GM19025 (cell line): Measurements from ENCODE around the gene APOD.
"Not testable (repeated sequence)": the region's sequence is repeated elsewhere in the genome, so short reads cannot be mapped to it uniquely, and the experiment has no call there.

Source experiments
- ATAC-seq: cut with Tn5 transposase; IDR thresholded peaks from one replicate; pipeline ENCODE4 v1.9.1; 2021; ENCODE audit warnings: mild to moderate bottlenecking, low read depth, moderate library complexity; ENCODE audit not compliant: unreplicated experiment

Gene APOD

DNA sequence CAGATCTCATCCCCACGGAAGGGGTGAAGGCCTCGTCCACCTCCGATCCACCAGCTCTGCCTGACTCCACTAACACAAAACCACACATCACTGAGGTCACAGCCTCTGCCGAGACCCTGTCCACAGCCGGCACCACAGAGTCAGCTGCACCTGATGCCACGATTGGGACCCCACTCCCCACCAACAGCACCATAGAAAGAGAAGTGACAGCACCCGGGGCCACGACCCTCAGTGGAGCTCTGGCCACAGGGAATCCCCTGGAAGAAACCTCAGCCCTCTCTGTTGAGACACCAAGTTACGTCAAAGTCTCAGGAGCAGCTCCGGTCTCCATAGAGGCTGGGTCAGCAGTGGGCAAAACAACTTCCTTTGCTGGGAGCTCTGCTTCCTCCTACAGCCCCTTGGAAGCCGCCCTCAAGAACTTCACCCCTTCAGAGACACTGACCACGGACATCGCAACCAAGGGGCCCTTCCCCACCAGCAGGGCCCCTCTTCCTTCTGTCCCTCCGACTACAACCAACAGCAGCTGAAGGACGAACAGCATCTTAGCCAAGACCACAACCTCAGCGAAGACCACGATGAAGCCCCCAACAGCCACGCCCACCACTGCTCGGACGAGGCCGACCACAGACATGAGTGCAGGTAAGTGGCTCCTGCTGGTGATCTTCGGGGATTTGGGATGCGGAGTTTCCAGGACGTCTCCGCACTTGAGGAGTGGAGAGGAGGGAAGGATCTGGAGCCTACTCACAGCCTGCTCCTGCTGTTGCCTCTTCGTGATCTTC is 36.0 kb upstream of the APOD start:
- ATAC-seq, result not testable (repeated sequence)

DNA sequence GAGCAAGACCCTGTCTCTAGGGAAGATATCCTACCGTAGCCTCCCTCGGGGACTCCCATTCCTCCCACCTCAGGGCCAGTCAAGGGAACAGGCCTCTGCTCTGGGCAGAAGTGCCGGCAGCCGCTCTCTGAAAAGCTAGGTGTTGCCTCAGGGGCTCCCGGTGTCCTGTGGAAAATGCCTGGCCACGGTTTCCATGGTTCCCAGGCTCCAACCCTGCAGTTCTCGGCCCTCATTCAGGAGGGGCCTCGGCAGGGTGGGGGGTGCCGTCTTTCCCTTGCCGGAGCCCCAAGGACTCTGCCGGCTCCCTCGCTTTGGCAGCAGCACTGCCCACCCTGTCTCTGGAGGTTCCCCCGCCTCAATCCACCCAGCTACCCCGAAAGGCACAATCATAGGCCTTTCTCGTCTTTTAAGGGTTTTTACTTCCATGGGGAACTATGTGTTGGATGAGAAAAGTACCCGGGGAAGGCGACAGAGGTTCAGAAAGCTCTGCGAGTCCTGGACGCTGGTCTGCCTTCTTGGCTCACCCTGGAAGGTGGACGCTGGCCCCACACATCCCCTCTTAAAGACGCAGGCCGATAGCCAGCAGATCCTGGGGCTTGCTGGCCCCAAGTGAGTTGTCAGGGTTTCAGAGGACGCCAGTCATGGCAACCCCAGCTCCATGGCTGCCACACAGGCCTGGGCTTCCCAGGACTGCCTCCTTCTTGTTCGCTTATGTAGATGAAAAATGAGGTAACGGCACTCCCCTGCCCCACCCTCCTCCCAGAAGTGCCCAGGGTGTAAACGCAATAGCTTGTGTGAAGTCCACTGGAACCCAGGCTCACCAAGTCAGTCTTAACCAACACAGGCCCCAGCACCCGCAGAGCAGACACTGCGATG is 34.3 kb upstream of the APOD start:
- ATAC-seq, result not testable (repeated sequence)

DNA sequence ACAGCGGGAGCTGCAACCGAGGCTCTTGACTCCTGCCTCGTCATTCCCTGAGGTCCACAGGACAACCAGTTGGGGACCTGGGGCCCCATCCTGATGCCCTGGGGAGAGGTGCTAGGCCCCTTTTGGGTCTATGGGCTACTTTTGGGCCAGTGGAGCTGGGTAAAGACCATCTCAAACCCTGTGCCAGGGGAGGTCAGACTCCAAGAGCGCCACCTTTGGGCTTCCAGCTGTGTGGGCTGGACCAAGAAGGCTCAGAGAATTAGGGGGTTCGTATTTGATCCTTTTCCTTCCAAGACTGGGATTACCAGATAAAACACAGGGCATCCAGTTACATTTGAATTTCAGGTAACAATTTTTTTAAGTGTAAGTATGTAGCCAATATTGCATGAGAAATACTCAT is 33.4 kb upstream of the APOD start:
- ATAC-seq, result not testable (repeated sequence)

- ATAC-seq, result no peak
These were observed 32.9 kb upstream of the APOD start for GRCh38 chr3:195616681-195617080.

- ATAC-seq, result not testable (repeated sequence)
These were observed 32.3 kb upstream of the APOD start for GRCh38 chr3:195615952-195616537.

DNA sequence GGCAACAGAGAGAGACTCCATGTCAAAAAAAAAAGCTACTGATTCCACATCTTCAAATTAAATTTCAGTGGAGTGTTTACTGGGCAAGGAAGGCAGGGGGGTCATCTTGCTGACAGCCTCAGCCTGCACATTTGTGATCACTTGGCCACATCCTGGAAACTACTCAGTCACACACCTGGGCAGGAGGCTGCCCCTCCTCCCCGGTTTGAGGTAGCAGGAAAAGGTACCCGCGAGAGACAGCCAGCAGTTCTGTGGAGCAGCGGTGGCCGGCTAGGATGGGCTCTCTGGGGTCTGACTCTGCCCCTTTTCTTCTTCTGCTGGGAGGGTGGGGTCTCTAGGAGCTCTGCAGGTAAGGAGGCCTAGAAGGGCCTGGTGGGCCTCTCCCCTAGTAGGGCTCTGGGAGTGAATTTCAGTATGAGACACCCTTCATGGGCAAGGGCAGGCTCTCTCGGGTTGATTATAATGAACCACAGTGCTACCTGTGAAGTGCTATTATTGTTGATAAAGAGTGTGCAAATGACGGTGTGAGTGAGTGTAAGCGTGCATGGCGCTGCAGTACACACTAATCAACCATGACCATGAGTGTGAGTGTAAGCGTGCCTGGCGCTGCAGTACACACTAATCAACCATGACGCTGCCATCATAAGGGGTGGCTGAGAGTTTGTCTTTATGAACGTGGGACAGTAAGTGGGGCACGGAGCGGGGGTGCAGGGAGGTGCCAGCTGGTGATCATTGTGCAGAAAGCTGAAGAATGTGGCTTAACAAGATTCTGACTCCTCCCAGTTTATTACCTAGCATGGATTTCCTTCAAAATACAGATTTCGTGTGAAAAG is 31.1 kb upstream of the APOD start:
- not testable (repeated sequence) for ATAC-seq

DNA sequence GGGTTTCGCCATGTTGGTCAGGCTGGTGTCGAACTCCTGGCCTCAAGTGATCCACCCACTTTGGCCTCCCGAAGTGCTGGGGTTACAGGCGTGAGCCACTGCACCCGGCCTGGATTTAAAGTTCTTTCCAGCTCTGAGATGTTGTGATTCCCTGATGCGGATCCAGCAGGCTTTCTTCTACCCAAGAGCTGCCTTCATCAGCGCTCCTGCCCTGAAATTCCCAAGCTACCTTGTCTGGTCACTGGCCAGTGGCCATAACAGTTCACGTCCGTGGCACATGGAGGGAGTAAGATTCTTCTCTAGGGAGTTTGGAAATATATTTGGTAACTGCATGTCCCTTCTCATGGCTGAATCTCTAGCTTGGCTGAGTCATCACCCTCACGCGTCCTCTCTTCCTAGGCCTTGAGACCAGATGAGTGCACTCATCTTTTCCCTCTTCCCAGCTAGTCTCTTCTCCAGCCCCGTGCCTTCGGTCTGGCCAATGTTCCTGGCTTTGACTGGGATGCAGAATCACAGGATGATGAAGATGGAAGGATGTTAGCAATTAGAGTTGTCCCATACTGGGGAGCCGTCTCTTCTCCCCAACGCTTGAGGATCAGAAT is 29.8 kb upstream of the APOD start:
- no peak for ATAC-seq

DNA sequence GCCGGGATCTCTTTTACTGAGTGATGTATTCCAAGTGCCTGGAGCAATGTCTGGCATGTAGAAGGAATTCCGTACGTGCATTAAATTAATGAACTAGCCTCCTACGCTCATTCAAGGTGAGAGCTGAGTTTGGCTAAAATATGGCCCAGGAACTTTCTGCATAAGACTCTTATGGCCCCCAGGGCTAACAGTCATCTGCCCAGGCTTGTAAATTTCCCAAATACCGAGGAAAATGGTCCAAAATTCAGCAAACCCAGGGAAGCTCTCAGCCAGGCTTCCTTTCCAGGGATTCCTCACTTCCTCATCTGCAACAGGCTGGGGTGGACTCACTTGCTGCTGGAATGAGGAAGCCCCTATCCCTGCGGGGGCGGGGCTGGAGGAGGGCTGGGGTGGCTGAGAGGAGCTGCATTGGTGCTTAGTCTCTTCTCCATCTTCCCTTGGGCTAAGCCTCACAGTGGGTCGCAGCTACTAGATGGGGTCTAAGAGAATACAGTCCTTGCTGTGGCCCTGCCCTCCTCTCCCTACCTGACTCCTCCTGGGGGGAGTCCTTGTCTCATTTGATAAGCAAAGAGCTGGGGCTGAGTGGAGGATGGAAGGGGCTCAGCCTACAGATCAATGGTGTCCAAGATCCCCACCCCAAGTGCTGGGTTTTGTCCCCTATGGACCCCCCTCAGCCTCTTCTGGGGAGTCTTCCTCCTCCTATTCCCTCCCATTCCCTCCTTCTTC is 28.5 kb upstream of the APOD start:
- ATAC-seq, result no peak

GRCh38 chr3:195609229-195609628 is 25.5 kb upstream of the APOD start:
- no peak for ATAC-seq

GRCh38 chr3:195601785-195602184 is 18.0 kb upstream of the APOD start:
- ATAC-seq, result not testable (repeated sequence)

- ATAC-seq, result no peak
These were observed 17.6 kb upstream of the APOD start for GRCh38 chr3:195601382-195601781.

GRCh38 chr3:195599926-195600325 is 16.2 kb upstream of the APOD start:
- ATAC-seq, result not testable (repeated sequence)

DNA sequence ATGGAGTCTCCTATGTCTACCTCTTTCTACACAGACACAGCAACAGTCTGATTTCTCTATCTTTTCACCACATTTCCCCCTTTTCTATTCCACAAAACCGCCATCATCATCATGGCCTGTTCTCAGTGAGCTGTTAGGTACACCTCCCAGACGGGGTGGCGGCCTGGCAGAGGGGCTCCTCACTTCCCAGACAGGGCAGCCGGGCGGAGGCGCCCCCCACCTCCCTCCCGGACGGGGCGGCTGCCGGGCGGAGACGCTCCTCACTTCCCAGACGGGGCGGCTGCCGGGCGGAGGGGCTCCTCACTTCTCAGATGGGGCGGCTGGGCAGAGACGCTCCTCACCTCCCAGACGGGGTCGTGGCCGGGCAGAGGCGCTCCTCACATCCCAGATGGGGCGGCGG is 15.8 kb upstream of the APOD start:
- ATAC-seq, result not testable (repeated sequence)

DNA sequence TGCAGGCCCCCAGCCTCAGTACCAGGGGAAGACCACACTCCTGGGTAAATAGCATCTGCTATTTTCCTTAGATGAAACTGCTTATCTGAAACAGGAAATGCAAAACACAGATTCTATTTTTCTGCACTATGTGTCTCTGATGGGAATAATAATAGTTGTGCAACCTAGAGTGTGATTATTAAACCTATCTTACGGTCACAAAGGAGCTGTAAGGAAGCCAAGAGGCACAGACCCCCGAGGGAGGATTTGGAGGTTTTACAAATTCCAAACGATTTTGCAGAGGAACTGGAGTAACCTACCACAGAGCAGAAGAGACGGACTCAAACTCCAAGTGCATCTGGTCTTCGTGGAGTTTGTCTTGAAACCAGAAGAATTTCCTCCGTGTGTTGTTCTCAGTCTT is 14.1 kb upstream of the APOD start:
- no peak for ATAC-seq

DNA sequence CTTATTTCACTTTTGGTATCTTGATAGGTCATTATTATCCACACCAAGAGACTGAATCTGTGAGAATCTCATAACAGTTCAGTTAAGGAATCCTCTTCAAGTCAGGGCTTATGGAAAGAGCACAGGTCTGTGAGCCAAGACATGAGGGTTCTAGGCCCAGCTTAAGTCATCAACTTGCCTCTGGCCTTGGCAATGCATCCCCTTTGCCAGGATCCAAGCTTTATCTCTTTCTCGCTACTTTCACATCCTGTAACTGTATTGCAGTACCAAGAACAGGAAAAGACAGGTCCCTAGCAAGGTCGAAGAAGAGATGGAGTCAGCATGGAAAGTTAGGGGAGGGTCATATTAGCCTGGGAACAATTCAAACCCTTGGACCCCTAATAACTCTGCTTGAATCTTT is 13.5 kb upstream of the APOD start:
- no peak for ATAC-seq

GRCh38 chr3:195596765-195597171 is 13.0 kb upstream of the APOD start:
- no peak for ATAC-seq

GRCh38 chr3:195595785-195596531 is 12.2 kb upstream of the APOD start:
- ATAC-seq, result no peak

- no peak for ATAC-seq
These were observed 8.1 kb upstream of the APOD start for GRCh38 chr3:195591852-195592251.

GRCh38 chr3:195591220-195591619 is 7.5 kb upstream of the APOD start:
- ATAC-seq, result no peak
